G401 (cell line): ENCODE results near the gene AP3D1. TPM values are rescaled to one million over a fixed set of nuclear protein-coding genes. Genes with fewer than 3 reads are reported as not detected.
"Not testable (repeated sequence)": the region's sequence is repeated elsewhere in the genome, so short reads cannot be mapped to it uniquely, and the experiment has no call there.

Source experiments
- DNase-seq: peaks from one replicate; pipeline ENCODE4 v3.0.0-alpha.2; 2015; ENCODE audit warnings: low spot score
- in situ Hi-C: cut with HindIII; loops from 2 replicates; pipeline ENCODE4 v1.10.0; 2016; ENCODE audit warnings: low sequenced_read_pairs, mixed read lengths
- total RNA-seq: library from RNA; depleted of rRNA; stranded (reverse); fragments of >200 nt; shearing (Covaris generic); gene quantifications from 2 replicates; pipeline ENCODE4 v1.2.3, GENCODE V29; 2014

Gene AP3D1
- total RNA-seq, 1 experiment from 2014 or later = 235 TPM

GRCh38 chr19:2099937-2100718, 51.2 kb downstream of the AP3D1 start:
- in situ Hi-C loops = loop anchor here (25.0 kb wide), 1 partner anchor 112 kb away; no protein-coding TSS in a partner anchor
- peak; percentile 25 for DNase-seq

GRCh38 chr19:2099054-2099501, 52.3 kb downstream of the AP3D1 start:
- in situ Hi-C loops = no loop called here
- no peak for DNase-seq

- in situ Hi-C loops = no loop called here
- no peak for DNase-seq
These were observed 53.5 kb downstream of the AP3D1 start for GRCh38 chr19:2097886-2098327.

- DNase-seq = no peak
- in situ Hi-C loops = no loop called here
These were observed 54.0 kb downstream of the AP3D1 start for GRCh38 chr19:2097203-2097885.

- peak; percentile 98 for DNase-seq
These were observed 54.7 kb downstream of the AP3D1 start, which contains the start of gene IZUMO4 for GRCh38 chr19:2096480-2097202. TSS of gene IZUMO4 (plus strand) at chr19:2096915. CDS start at chr19:2096946, 31 bp downstream.

GRCh38 chr19:2096034-2096479, 55.3 kb downstream of the AP3D1 start, which contains the start of gene MOB3A:
TSS of gene MOB3A (minus strand) at chr19:2096326. CDS start at chr19:2078560, 17,766 bp downstream.
- in situ Hi-C loops = no loop called here
- no peak for DNase-seq

More at GRCh38 chr19:2096480-2097202, 54.7 kb downstream of the AP3D1 start, which contains the start of gene IZUMO4:
- in situ Hi-C loops = no loop called here

GRCh38 chr19:2091926-2092525, 59.3 kb downstream of the AP3D1 start:
- in situ Hi-C loops, DNase-seq: not testable (repeated sequence)

GRCh38 chr19:2089727-2090053, 61.7 kb downstream of the AP3D1 start:
- in situ Hi-C loops = no loop called here
- no peak for DNase-seq

- no peak for DNase-seq
- in situ Hi-C loops = no loop called here
These were observed 62.2 kb downstream of the AP3D1 start for GRCh38 chr19:2089001-2089711.

- no peak for DNase-seq
- in situ Hi-C loops = no loop called here
These were observed 63.7 kb downstream of the AP3D1 start for GRCh38 chr19:2087621-2088100.

- DNase-seq, in situ Hi-C loops: not testable (repeated sequence)
These were observed 64.4 kb downstream of the AP3D1 start for GRCh38 chr19:2086695-2087620.

GRCh38 chr19:2084993-2085720, 66.2 kb downstream of the AP3D1 start:
- DNase-seq = peak; percentile 41
- in situ Hi-C loops = no loop called here

- DNase-seq = no peak
- in situ Hi-C loops = no loop called here
These were observed 68.1 kb downstream of the AP3D1 start for GRCh38 chr19:2083174-2083854.

GRCh38 chr19:2081873-2082810, 69.2 kb downstream of the AP3D1 start:
- in situ Hi-C loops = no loop called here
- no peak for DNase-seq

GRCh38 chr19:2080336-2080988, 70.9 kb downstream of the AP3D1 start:
- in situ Hi-C loops = no loop called here
- DNase-seq = no peak
